Transverse colon (tissue), 4 donors: Measurements from ENCODE around the gene SLC6A11. TPM values are rescaled to one million over a fixed set of nuclear protein-coding genes. Genes with fewer than 3 reads are reported as not detected.

Source experiments
- DNase-seq: peaks from one replicate; pipeline ENCODE4 v3.0.0-alpha.2; 2019
- H3K27ac ChIP-seq, 4 donors: fragments of 200-600 bp; sonication (generic); 2 replicates each; pipeline ENCODE4 v1.5.1; 2016 to 2018; ENCODE audit warnings: inconsistent platforms in 4 of 4
- H3K27me3 ChIP-seq: fragments of 200-600 bp; sonication (generic); 2 replicates; pipeline ENCODE4 v1.5.1; 2017; ENCODE audit warnings: inconsistent platforms
- H3K36me3 ChIP-seq, 4 donors: fragments of 200-600 bp; sonication (generic); 2 replicates each; pipeline ENCODE4 v1.5.1; 2017 to 2019; ENCODE audit warnings: inconsistent platforms in 4 of 4
- H3K4me1 ChIP-seq, 4 donors: fragments of 200-600 bp; sonication (generic); 2 replicates each; pipeline ENCODE4 v1.5.1; 2017 to 2020; ENCODE audit warnings: inconsistent platforms in 4 of 4
- H3K4me3 ChIP-seq, 4 donors: fragments of 200-600 bp; sonication (generic); 1 replicate in 1 of 4; 2 replicates in 3 of 4; pipeline versions ENCODE4 v1.5.1 to v1.6.1; 2017 to 2019; ENCODE audit warnings: inconsistent platforms in 4 of 4
- H3K9me3 ChIP-seq, 2 donors: fragments of 200-600 bp; sonication (generic); 2 replicates each; pipeline ENCODE4 v1.5.1; 2017 to 2019; ENCODE audit warnings: inconsistent platforms in 2 of 2
- CTCF ChIP-seq, 5 experiments: fragments of 200-600 bp in 3 of 5; fragments of 450-650 bp in 2 of 5; sonication (generic) in 3 of 5; IDR thresholded peaks; 1 replicate in 2 of 5; 2 replicates in 3 of 5; pipeline ENCODE4 v1.5.1; 2016 to 2017; ENCODE audit warnings: antibody characterized with exemption in 5 of 5, inconsistent platforms in 3 of 5, mild to moderate bottlenecking in 2 of 5, moderate library complexity in 1 of 5
- EP300 ChIP-seq: sonication (generic); formaldehyde crosslinking; IDR thresholded peaks from one replicate; pipeline ENCODE4 v1.6.1; 2017; ENCODE audit warnings: antibody characterized with exemption, low read depth
- POLR2A ChIP-seq: fragments of 450-650 bp; IDR thresholded peaks from one replicate; pipeline ENCODE4 v1.6.1; 2016; ENCODE audit warnings: antibody characterized with exemption, mild to moderate bottlenecking, moderate library complexity
- POLR2AphosphoS5 ChIP-seq, 3 donors: sonication (generic); formaldehyde crosslinking; IDR thresholded peaks; one replicate each; pipeline ENCODE4 v1.6.1; 2016; ENCODE audit warnings: antibody characterized with exemption in 3 of 3
- WGBS, 2 donors: methylation state at CpG; one replicate each; pipeline ENCODE4 v1.1.5; 2018; ENCODE audit warnings: low coverage in 1 of 2; 5-methylcytosine and 5-hydroxymethylcytosine counted together
- in situ Hi-C, 4 donors: fragments of 200-750 bp; cut with MboI; loops; one replicate each; pipeline versions ENCODE4 v1.15.0 to v1.15.1; 2017; ENCODE audit warnings: low sequenced_read_pairs in 3 of 4, low pct_ligation_motif_present in 1 of 4, low pct_unique_long_range_greater_than_20kb in 1 of 4
- intact Hi-C: fragments of 100-400 bp; cut with DNase I; formaldehyde crosslinking; loops from one replicate; pipeline ENCODE4 v1.15.1; 2023; ENCODE audit warnings: low total_unique reads
- total RNA-seq, 4 donors: library from RNA; depleted of rRNA; stranded (reverse); fragments of >200 nt; gene quantifications; one replicate each; pipeline ENCODE4 v1.1.0, GENCODE V29; 2016

SLC6A11 gene
- total RNA-seq, 4 donors from 2014 or later = not detected

- H3K27me3 ChIP-seq = no peaks in the 10 kb centered on the region
- no peak overlapping the region for H3K27ac ChIP-seq
- intact Hi-C loops (no loop called here), in situ Hi-C loops (loop anchor here in 1 of 4 donors (25.0 kb wide), 1 partner anchor 381 kb away; no protein-coding TSS in a partner anchor)
- H3K36me3 ChIP-seq = no peaks in the 10 kb centered on the region
- H3K4me1 ChIP-seq = peaks cover 0 to 5% (median 2%) of the 10 kb centered on the region in 4 donors
- 30 to 80% methylated on average over 2 to 4 of the region's 4 CpGs for WGBS, 2 donors
- DNase-seq = no peak
- H3K4me3 ChIP-seq = no peak overlapping the region
- H3K9me3 ChIP-seq = no peaks in the 10 kb centered on the region
- TF ChIP-seq POLR2A (no peak), CTCF (IDR thresholded peaks at IDR 0.05) (no peak), EP300 (no peak), POLR2AphosphoS5 (IDR thresholded peaks at IDR 0.05) (no peak)
These were observed 140.5 kb downstream of the SLC6A11 start for GRCh38 chr3:10956531-10956930.

- Histone ChIP-seq H3K36me3 (no peaks in the 10 kb centered on the region), H3K27me3 (no peaks in the 10 kb centered on the region), H3K4me1 (peaks cover 0 to 5% (median 2%) of the 10 kb centered on the region in 4 donors), H3K4me3 (no peak overlapping the region), H3K27ac (no peak overlapping the region), H3K9me3 (no peaks in the 10 kb centered on the region)
- no peak for DNase-seq
- TF ChIP-seq CTCF (IDR thresholded peaks at IDR 0.05) = no peak
- TF ChIP-seq POLR2AphosphoS5 (IDR thresholded peaks at IDR 0.05) = no peak
- no peak for TF ChIP-seq EP300
- TF ChIP-seq POLR2A = no peak
- in situ Hi-C loops = loop anchor here in 1 of 4 donors (25.0 kb wide), 1 partner anchor 380 kb away; no protein-coding TSS in a partner anchor
- intact Hi-C loops = no loop called here
- WGBS, 2 donors = 40 to 52% methylated on average over 1 to 3 of the region's 6 CpGs
These were observed 141.0 kb downstream of the SLC6A11 start for GRCh38 chr3:10956986-10957385.

GRCh38 chr3:10957976-10958749 is 142.1 kb downstream of the SLC6A11 start:
- H3K27me3 ChIP-seq = no peaks in the 10 kb centered on the region
- in situ Hi-C loops (loop anchor here in 1 of 4 donors (25.0 kb wide), 1 partner anchor 379 kb away; no protein-coding TSS in a partner anchor), intact Hi-C loops (no loop called here)
- no peak overlapping the region for H3K4me3 ChIP-seq
- no peaks in the 10 kb centered on the region for H3K9me3 ChIP-seq
- no peak for TF ChIP-seq POLR2AphosphoS5 (IDR thresholded peaks at IDR 0.05)
- TF ChIP-seq POLR2A = no peak
- TF ChIP-seq EP300 = no peak
- no peak for TF ChIP-seq CTCF (IDR thresholded peaks at IDR 0.05)
- peak; percentile 82 for DNase-seq
- no peaks in the 10 kb centered on the region for H3K36me3 ChIP-seq
- 51% methylated on average over 17 of the region's 17 CpGs; no CpG with 5 or more reads in 1 of the 2 donors for WGBS, 2 donors
- H3K4me1 ChIP-seq = peaks cover 0 to 5% (median 2%) of the 10 kb centered on the region in 4 donors
- H3K27ac ChIP-seq = no peak overlapping the region

GRCh38 chr3:10960255-10960654 is 144.2 kb downstream of the SLC6A11 start:
- H3K4me3 ChIP-seq = no peak overlapping the region
- no peaks in the 10 kb centered on the region for H3K27me3 ChIP-seq
- in situ Hi-C loops = loop anchor here in 1 of 4 donors (25.0 kb wide), 1 partner anchor 377 kb away; no protein-coding TSS in a partner anchor
- DNase-seq = no peak
- TF ChIP-seq EP300 (no peak), POLR2AphosphoS5 (IDR thresholded peaks at IDR 0.05) (no peak), POLR2A (no peak), CTCF (IDR thresholded peaks at IDR 0.05) (no peak)
- peaks cover 0 to 5% (median 2%) of the 10 kb centered on the region in 4 donors for H3K4me1 ChIP-seq
- no peak overlapping the region for H3K27ac ChIP-seq
- WGBS, 2 donors = 80% methylated on average over 6 of the region's 6 CpGs; no CpG with 5 or more reads in 1 of the 2 donors
- no peaks in the 10 kb centered on the region for H3K36me3 ChIP-seq
- H3K9me3 ChIP-seq = no peaks in the 10 kb centered on the region
- intact Hi-C loops = no loop called here
